ENCODE results near the gene ICE2. TPM values are rescaled to one million over a fixed set of nuclear protein-coding genes. Genes with fewer than 3 reads are reported as not detected.

ICE2 gene
- total RNA-seq, 1 donor from 2014 or later = 26.5 TPM

GRCh38 chr15:60391722-60392315, 87.1 kb downstream of the ICE2 start:
- FAIRE-seq (no peak), DNase-seq (ENCODE audit: low read depth) (no peak)
- peak overlapping the region; percentile 91 for H3K4me2 ChIP-seq (ENCODE audit: low read length)
- Mint-ChIP-seq H3K4me3 (ENCODE audit: unreplicated experiment) (peak overlapping the region; percentile 77), H3K36me3 (ENCODE audit: low read depth, unreplicated experiment) (peaks cover 15% of the 10 kb centered on the region), H3K4me1 (ENCODE audit: low read depth, unreplicated experiment) (peaks cover 62% of the 10 kb centered on the region), H3K9me3 (ENCODE audit: unreplicated experiment) (no peaks in the 10 kb centered on the region), H3K27me3 (ENCODE audit: low read depth, unreplicated experiment) (no peaks in the 10 kb centered on the region), H3K27ac (ENCODE audit: unreplicated experiment) (peak overlapping the region; percentile 86)
- H3K9ac ChIP-seq (ENCODE audit: low read length) = peak overlapping the region; percentile 99
- peak overlapping the region; percentile 98 for H3K27ac ChIP-seq (ENCODE audit: low read depth, low read length)
- peak overlapping the region; percentile 97 for H3K4me3 ChIP-seq (ENCODE audit: insufficient read depth, low read depth, low read length)
- no peaks in the 10 kb centered on the region for H3K9me3 ChIP-seq (ENCODE audit: insufficient read depth, low read depth, low read length)
- H3K4me1 ChIP-seq (ENCODE audit: insufficient read depth, low read length) = peaks cover 69% of the 10 kb centered on the region
- H3K27me3 ChIP-seq (ENCODE audit: insufficient read depth, low read length) = no peaks in the 10 kb centered on the region
- no peak for TF ChIP-seq EZH2 (IDR thresholded peaks at IDR 0.05; ENCODE audit: insufficient read depth, low read length)
- peaks cover 51% of the 10 kb centered on the region for H3K36me3 ChIP-seq (ENCODE audit: insufficient read depth, low read length)
- H4K20me1 ChIP-seq (ENCODE audit: insufficient read depth, low read length) = peaks cover 96% of the 10 kb centered on the region
- H3K79me2 ChIP-seq (ENCODE audit: insufficient read depth, low read length) = peaks cover 100% of the 10 kb centered on the region
- no peak overlapping the region for H2AFZ ChIP-seq (ENCODE audit: low read depth, low read length)

GRCh38 chr15:60390871-60391501, 88.0 kb downstream of the ICE2 start:
- peak overlapping the region; percentile 99 for H3K9ac ChIP-seq (ENCODE audit: low read length)
- DNase-seq (ENCODE audit: low read depth) = peak; percentile 91
- Mint-ChIP-seq H3K4me1 (ENCODE audit: low read depth, unreplicated experiment) (peaks cover 67% of the 10 kb centered on the region), H3K36me3 (ENCODE audit: low read depth, unreplicated experiment) (peaks cover 8% of the 10 kb centered on the region), H3K4me3 (ENCODE audit: unreplicated experiment) (peak overlapping the region; percentile 77), H3K27ac (ENCODE audit: unreplicated experiment) (peak overlapping the region; percentile 86), H3K27me3 (ENCODE audit: low read depth, unreplicated experiment) (no peaks in the 10 kb centered on the region), H3K9me3 (ENCODE audit: unreplicated experiment) (no peaks in the 10 kb centered on the region)
- peak overlapping the region; percentile 98 for H3K27ac ChIP-seq (ENCODE audit: low read depth, low read length)
- TF ChIP-seq EZH2 (IDR thresholded peaks at IDR 0.05; ENCODE audit: insufficient read depth, low read length) = no peak
- TF ChIP-seq, protein P1, sequence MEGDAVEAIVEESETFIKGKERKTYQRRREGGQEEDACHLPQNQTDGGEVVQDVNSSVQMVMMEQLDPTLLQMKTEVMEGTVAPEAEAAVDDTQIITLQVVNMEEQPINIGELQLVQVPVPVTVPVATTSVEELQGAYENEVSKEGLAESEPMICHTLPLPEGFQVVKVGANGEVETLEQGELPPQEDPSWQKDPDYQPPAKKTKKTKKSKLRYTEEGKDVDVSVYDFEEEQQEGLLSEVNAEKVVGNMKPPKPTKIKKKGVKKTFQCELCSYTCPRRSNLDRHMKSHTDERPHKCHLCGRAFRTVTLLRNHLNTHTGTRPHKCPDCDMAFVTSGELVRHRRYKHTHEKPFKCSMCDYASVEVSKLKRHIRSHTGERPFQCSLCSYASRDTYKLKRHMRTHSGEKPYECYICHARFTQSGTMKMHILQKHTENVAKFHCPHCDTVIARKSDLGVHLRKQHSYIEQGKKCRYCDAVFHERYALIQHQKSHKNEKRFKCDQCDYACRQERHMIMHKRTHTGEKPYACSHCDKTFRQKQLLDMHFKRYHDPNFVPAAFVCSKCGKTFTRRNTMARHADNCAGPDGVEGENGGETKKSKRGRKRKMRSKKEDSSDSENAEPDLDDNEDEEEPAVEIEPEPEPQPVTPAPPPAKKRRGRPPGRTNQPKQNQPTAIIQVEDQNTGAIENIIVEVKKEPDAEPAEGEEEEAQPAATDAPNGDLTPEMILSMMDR (IDR thresholded peaks at IDR 0.05; ENCODE audit: insufficient read depth, low read depth, low read length) = no peak
- no peaks in the 10 kb centered on the region for H3K27me3 ChIP-seq (ENCODE audit: insufficient read depth, low read length)
- no peaks in the 10 kb centered on the region for H3K9me3 ChIP-seq (ENCODE audit: insufficient read depth, low read depth, low read length)
- H4K20me1 ChIP-seq (ENCODE audit: insufficient read depth, low read length) = peaks cover 96% of the 10 kb centered on the region
- H3K4me1 ChIP-seq (ENCODE audit: insufficient read depth, low read length) = peaks cover 77% of the 10 kb centered on the region
- peak overlapping the region; percentile 97 for H3K4me3 ChIP-seq (ENCODE audit: insufficient read depth, low read depth, low read length)
- H3K4me2 ChIP-seq (ENCODE audit: low read length) = peak overlapping the region; percentile 91
- peaks cover 100% of the 10 kb centered on the region for H3K79me2 ChIP-seq (ENCODE audit: insufficient read depth, low read length)
- no peak overlapping the region for H2AFZ ChIP-seq (ENCODE audit: low read depth, low read length)
- FAIRE-seq = peak; percentile 13
- peaks cover 52% of the 10 kb centered on the region for H3K36me3 ChIP-seq (ENCODE audit: insufficient read depth, low read length)

- peaks cover 71% of the 10 kb centered on the region for H3K4me1 ChIP-seq (ENCODE audit: insufficient read depth, low read length)
- H3K79me2 ChIP-seq (ENCODE audit: insufficient read depth, low read length) = peaks cover 100% of the 10 kb centered on the region
- Mint-ChIP-seq H3K27me3 (ENCODE audit: low read depth, unreplicated experiment) (no peaks in the 10 kb centered on the region), H3K36me3 (ENCODE audit: low read depth, unreplicated experiment) (peaks cover 2% of the 10 kb centered on the region), H3K4me1 (ENCODE audit: low read depth, unreplicated experiment) (peaks cover 65% of the 10 kb centered on the region), H3K9me3 (ENCODE audit: unreplicated experiment) (no peaks in the 10 kb centered on the region), H3K4me3 (ENCODE audit: unreplicated experiment) (peak overlapping the region; percentile 76), H3K27ac (ENCODE audit: unreplicated experiment) (peak overlapping the region; percentile 70)
- no peaks in the 10 kb centered on the region for H3K27me3 ChIP-seq (ENCODE audit: insufficient read depth, low read length)
- peaks cover 95% of the 10 kb centered on the region for H4K20me1 ChIP-seq (ENCODE audit: insufficient read depth, low read length)
- no peak for FAIRE-seq
- H3K9me3 ChIP-seq (ENCODE audit: insufficient read depth, low read depth, low read length) = no peaks in the 10 kb centered on the region
- H3K4me2 ChIP-seq (ENCODE audit: low read length) = peak overlapping the region; percentile 91
- H3K4me3 ChIP-seq (ENCODE audit: insufficient read depth, low read depth, low read length) = peak overlapping the region; percentile 97
- no peak overlapping the region for H2AFZ ChIP-seq (ENCODE audit: low read depth, low read length)
- no peak for DNase-seq (ENCODE audit: low read depth)
- H3K9ac ChIP-seq (ENCODE audit: low read length) = peak overlapping the region; percentile 99
- peaks cover 50% of the 10 kb centered on the region for H3K36me3 ChIP-seq (ENCODE audit: insufficient read depth, low read length)
- TF ChIP-seq, protein P1 (IDR thresholded peaks at IDR 0.05; ENCODE audit: insufficient read depth, low read depth, low read length) = no peak
- TF ChIP-seq EZH2 (IDR thresholded peaks at IDR 0.05; ENCODE audit: insufficient read depth, low read length) = no peak
- peak overlapping the region; percentile 98 for H3K27ac ChIP-seq (ENCODE audit: low read depth, low read length)
Observed at GRCh38 chr15:60390231-60390630, 88.7 kb downstream of the ICE2 start.

Measured in astrocyte (in vitro differentiated cells and primary cell).